Suprapubic skin (tissue), 4 donors: ENCODE data around the gene SNAPC2. TPM values are rescaled to one million over a fixed set of nuclear protein-coding genes. Genes with fewer than 3 reads are reported as not detected.
A peak's percentile ranks its signal among the peaks of the same experiment; 100 is the strongest.
"Not testable (repeated sequence)": the region's sequence is repeated elsewhere in the genome, so short reads cannot be mapped to it uniquely, and the experiment has no call there.

Source experiments
- DNase-seq, 2 donors: peaks; one replicate each; pipeline ENCODE4 v3.0.0-alpha.2; 2019; ENCODE audit warnings: low spot score in 2 of 2
- H3K27ac ChIP-seq: fragments of 200-600 bp; sonication (generic); one replicate; pipeline ENCODE4 v1.5.1; 2019
- H3K27me3 ChIP-seq: fragments of 200-600 bp; sonication (generic); one replicate; pipeline ENCODE4 v1.5.1; 2019
- H3K36me3 ChIP-seq: fragments of 200-600 bp; sonication (generic); one replicate; pipeline ENCODE4 v1.5.1; 2019
- H3K4me1 ChIP-seq: fragments of 200-600 bp; sonication (generic); one replicate; pipeline ENCODE4 v1.5.1; 2019
- H3K4me3 ChIP-seq: fragments of 200-600 bp; sonication (generic); one replicate; pipeline ENCODE4 v1.5.1; 2019; ENCODE audit warnings: mild to moderate bottlenecking
- H3K9me3 ChIP-seq: fragments of 200-600 bp; sonication (generic); one replicate; pipeline ENCODE4 v1.5.1; 2019
- CTCF ChIP-seq, 2 donors: fragments of 200-600 bp in 1 of 2; fragments of 450-650 bp in 1 of 2; sonication (generic) in 1 of 2; IDR thresholded peaks; one replicate each; pipeline ENCODE4 v1.5.1; 2016 to 2019; ENCODE audit warnings: antibody characterized with exemption in 2 of 2, mild to moderate bottlenecking in 1 of 2, moderate library complexity in 1 of 2
- EP300 ChIP-seq: sonication (generic); formaldehyde crosslinking; IDR thresholded peaks from one replicate; pipeline ENCODE4 v1.6.1; 2017; ENCODE audit warnings: antibody characterized with exemption
- POLR2A ChIP-seq, 2 donors: fragments of 450-650 bp; IDR thresholded peaks; one replicate each; pipeline ENCODE4 v1.6.1; 2017; ENCODE audit warnings: antibody characterized with exemption in 2 of 2, mild to moderate bottlenecking in 2 of 2, moderate library complexity in 2 of 2
- POLR2AphosphoS5 ChIP-seq, 3 donors: sonication (generic); formaldehyde crosslinking; IDR thresholded peaks; one replicate each; pipeline ENCODE4 v1.6.1; 2017; ENCODE audit warnings: antibody characterized with exemption in 3 of 3
- WGBS: methylation state at CpG from one replicate; pipeline ENCODE4 v1.1.5; 2018; 5-methylcytosine and 5-hydroxymethylcytosine counted together
- total RNA-seq, 4 donors: library from RNA; depleted of rRNA; stranded (reverse); fragments of >200 nt; gene quantifications; one replicate each; pipeline ENCODE4 v1.1.0, GENCODE V29; 2016

The SNAPC2 gene
- total RNA-seq, 4 donors from 2014 or later: 11.1 to 22.3 (median 19.6) TPM

- TF ChIP-seq POLR2AphosphoS5 (IDR thresholded peaks at IDR 0.05) (no peak), CTCF (IDR thresholded peaks at IDR 0.05) (no peak), EP300 (no peak), POLR2A (IDR thresholded peaks at IDR 0.05) (no peak)
- peak in 1 of 2 donors; percentile 68 for DNase-seq
- Histone ChIP-seq H3K9me3 (no peaks in the 10 kb centered on the region), H3K4me1 (peaks cover 65% of the 10 kb centered on the region), H3K36me3 (peaks cover 32% of the 10 kb centered on the region), H3K27ac (peak overlapping the region; percentile 76), H3K4me3 (no peak overlapping the region), H3K27me3 (no peaks in the 10 kb centered on the region)
- WGBS: 85% methylated on average over 5 of the region's 23 CpGs
These were observed 7.6 kb downstream of the SNAPC2 start for GRCh38 chr19:7927605-7928333.

GRCh38 chr19:7928334-7928706 lies 8.2 kb downstream of the SNAPC2 start:
- WGBS: 25% methylated on average over 6 of the region's 9 CpGs
- Histone ChIP-seq H3K9me3 (no peaks in the 10 kb centered on the region), H3K36me3 (peaks cover 32% of the 10 kb centered on the region), H3K4me3 (no peak overlapping the region), H3K27ac (peak overlapping the region; percentile 76), H3K27me3 (no peaks in the 10 kb centered on the region), H3K4me1 (peaks cover 65% of the 10 kb centered on the region)
- TF ChIP-seq POLR2AphosphoS5 (IDR thresholded peaks at IDR 0.05) (no peak), EP300 (no peak), CTCF (IDR thresholded peaks at IDR 0.05) (no peak), POLR2A (IDR thresholded peaks at IDR 0.05) (no peak)
- DNase-seq: peak in 1 of 2 donors; percentile 63

GRCh38 chr19:7928741-7929701 lies 8.9 kb downstream of the SNAPC2 start:
- H3K27ac ChIP-seq: peak overlapping the region; percentile 83
- H3K27me3 ChIP-seq: no peaks in the 10 kb centered on the region
- H3K4me3 ChIP-seq: peak overlapping the region; percentile 11
- H3K36me3 ChIP-seq: peaks cover 38% of the 10 kb centered on the region
- WGBS: 27% methylated on average over 15 of the region's 24 CpGs
- no peaks in the 10 kb centered on the region for H3K9me3 ChIP-seq
- DNase-seq: peak; percentile 79 to 82
- H3K4me1 ChIP-seq: peaks cover 60% of the 10 kb centered on the region
- TF ChIP-seq EP300 (no peak), CTCF (IDR thresholded peaks at IDR 0.05) (peak; percentile 28 to 49), POLR2AphosphoS5 (IDR thresholded peaks at IDR 0.05) (no peak)

- H3K4me1 ChIP-seq: peaks cover 50% of the 10 kb centered on the region
- peak overlapping the region; percentile 83 for H3K27ac ChIP-seq
- not testable (repeated sequence) for H3K4me3 ChIP-seq, DNase-seq, H3K9me3 ChIP-seq, H3K27me3 ChIP-seq
- peaks cover 49% of the 10 kb centered on the region for H3K36me3 ChIP-seq
- 84% methylated on average over 11 of the region's 11 CpGs for WGBS
These were observed 9.9 kb downstream of the SNAPC2 start for GRCh38 chr19:7930030-7930429.

GRCh38 chr19:7930765-7931164 lies 10.6 kb downstream of the SNAPC2 start:
- no peak overlapping the region for H3K4me3 ChIP-seq
- 90% methylated on average over 7 of the region's 7 CpGs for WGBS
- H3K27me3 ChIP-seq: no peaks in the 10 kb centered on the region
- no peaks in the 10 kb centered on the region for H3K9me3 ChIP-seq
- peaks cover 42% of the 10 kb centered on the region for H3K4me1 ChIP-seq
- H3K36me3 ChIP-seq: peaks cover 56% of the 10 kb centered on the region
- no peak for DNase-seq
- TF ChIP-seq POLR2A (IDR thresholded peaks at IDR 0.05) (no peak), EP300 (no peak), POLR2AphosphoS5 (IDR thresholded peaks at IDR 0.05) (no peak), CTCF (IDR thresholded peaks at IDR 0.05) (no peak)
- H3K27ac ChIP-seq: no peak overlapping the region
